Neural cell (in vitro differentiated cells): ENCODE measurements around the gene ZMYM5. TPM values are rescaled to one million over a fixed set of nuclear protein-coding genes. Genes with fewer than 3 reads are reported as not detected.

Source experiments
- H2AFZ ChIP-seq: fragments of 200-600, 300-800 bp; sonication (generic), shearing (Covaris generic); 2 replicates; pipeline ENCODE4 v1.6.0; 2014; ENCODE audit warnings: low read depth, mild to moderate bottlenecking, antibody characterized with exemption, low read length, moderate library complexity
- H3F3A ChIP-seq: fragments of 200-600 bp; shearing (Covaris generic); 2 replicates; pipeline ENCODE4 v1.6.1; 2016; ENCODE audit warnings: mild to moderate bottlenecking, moderate library complexity, mixed read lengths, antibody characterized with exemption, low read length; ENCODE audit not compliant: insufficient read depth, poor library complexity, severe bottlenecking
- H3K27ac ChIP-seq: fragments of 200-600, 300-800 bp; sonication (generic), shearing (Covaris generic); 2 replicates; pipeline ENCODE4 v1.5.1; 2014; ENCODE audit warnings: mild to moderate bottlenecking, low read length, moderate library complexity
- H3K27me3 ChIP-seq: fragments of 300-800, 200-600 bp; sonication (generic), shearing (Covaris generic); 2 replicates; pipeline ENCODE4 v1.6.0; 2014; ENCODE audit warnings: mild to moderate bottlenecking, low read depth, low read length, moderate library complexity; ENCODE audit not compliant: insufficient read depth
- H3K36me3 ChIP-seq: fragments of 300-800, 200-600 bp; sonication (generic), shearing (Covaris generic); 2 replicates; pipeline ENCODE4 v1.5.1; 2014; ENCODE audit warnings: mild to moderate bottlenecking, antibody characterized with exemption, low read length, moderate library complexity; ENCODE audit not compliant: insufficient read depth
- H3K4me2 ChIP-seq: fragments of 300-800, 200-600 bp; sonication (generic), shearing (Covaris generic); 2 replicates; pipeline ENCODE4 v1.6.0; 2014; ENCODE audit warnings: mild to moderate bottlenecking, low read length
- H3K4me3 ChIP-seq: fragments of 300-800, 200-600 bp; sonication (generic), shearing (Covaris generic); 2 replicates; pipeline ENCODE4 v1.5.1; 2014; ENCODE audit warnings: mild to moderate bottlenecking, low read length, moderate library complexity
- H3K79me2 ChIP-seq: fragments of 200-600 bp; shearing (Covaris generic); replicated peaks from 2 replicates; pipeline ENCODE4 v1.6.0; 2014; ENCODE audit warnings: mild to moderate bottlenecking, low read length, moderate library complexity; ENCODE audit not compliant: insufficient read depth
- H3K9ac ChIP-seq: fragments of 300-800, 200-600 bp; sonication (generic), shearing (Covaris generic); 2 replicates; pipeline ENCODE4 v1.6.1; 2016; ENCODE audit warnings: mild to moderate bottlenecking, low read length, mixed read lengths
- H3K9me2 ChIP-seq: fragments of 200-600 bp; shearing (Covaris generic); 2 replicates; pipeline ENCODE4 v1.6.1; 2016; ENCODE audit warnings: mild to moderate bottlenecking, low read length, mixed read lengths; ENCODE audit not compliant: insufficient read depth
- H3K9me3 ChIP-seq: fragments of 200-600, 300-800 bp; sonication (generic), shearing (Covaris generic); 2 replicates; pipeline ENCODE4 v1.6.1; 2016; ENCODE audit warnings: mild to moderate bottlenecking, mixed run types, low read length, moderate library complexity, mixed read lengths
- H4K20me1 ChIP-seq: fragments of 200-600 bp; shearing (Covaris generic); 2 replicates; pipeline ENCODE4 v1.6.1; 2016; ENCODE audit warnings: mild to moderate bottlenecking, mixed run types; ENCODE audit not compliant: insufficient read depth
- EP300 ChIP-seq: fragments of 450-650 bp; conservative IDR thresholded peaks from 2 replicates; pipeline ENCODE4 v1.6.1; 2014; ENCODE audit warnings: antibody characterized with exemption, mild to moderate bottlenecking, moderate library complexity; ENCODE audit not compliant: poor library complexity, severe bottlenecking
- EZH2 ChIP-seq: fragments of 200-600, 300-800 bp; shearing (Covaris generic), sonication (generic); IDR thresholded peaks from 2 replicates; pipeline ENCODE4 v1.6.1; 2014; ENCODE audit warnings: antibody characterized with exemption, low read length, borderline replicate concordance, mild to moderate bottlenecking; ENCODE audit not compliant: insufficient read depth, poor library complexity, severe bottlenecking
- MXI1 ChIP-seq: fragments of 450-650 bp; conservative IDR thresholded peaks from 2 replicates; pipeline ENCODE4 v1.6.1; 2014; ENCODE audit warnings: antibody characterized with exemption, mild to moderate bottlenecking; ENCODE audit not compliant: poor library complexity, severe bottlenecking
- POLR2AphosphoS5 ChIP-seq: IDR thresholded peaks from 2 replicates; pipeline ENCODE4 v1.6.1; 2012
- RAD21 ChIP-seq: fragments of 450-650 bp; conservative IDR thresholded peaks from 2 replicates; pipeline ENCODE4 v1.6.1; 2014; ENCODE audit warnings: antibody characterized with exemption, mild to moderate bottlenecking, moderate library complexity
- REST ChIP-seq: IDR thresholded peaks from 2 replicates; pipeline ENCODE4 v1.6.1; 2012; ENCODE audit warnings: borderline replicate concordance
- SMC3 ChIP-seq: fragments of 450-650 bp; conservative IDR thresholded peaks from 2 replicates; pipeline ENCODE4 v1.6.1; 2014; ENCODE audit warnings: antibody characterized with exemption, mild to moderate bottlenecking, moderate library complexity; ENCODE audit not compliant: poor library complexity
- TAF1 ChIP-seq: IDR thresholded peaks from 2 replicates; pipeline ENCODE4 v1.6.1; 2012; ENCODE audit warnings: low read depth
- polyA plus RNA-seq: library from polyadenylated mRNA; depleted of rRNA; stranded (reverse); fragments of >200 nt; gene quantifications from 2 replicates; pipeline ENCODE4 v1.2.3, GENCODE V29; 2014
- TF ChIP-seq, protein P1 (sequence below): fragments of 450-650 bp; IDR thresholded peaks from 2 replicates; pipeline ENCODE4 v1.5.1; 2014; ENCODE audit warnings: antibody characterized with exemption, mild to moderate bottlenecking, moderate library complexity; ENCODE audit not compliant: poor library complexity, severe bottlenecking

Gene ZMYM5
- polyA plus RNA-seq, 1 donor from 2014 or later, result 26.1 TPM

- Histone ChIP-seq H3K9me2 (no peaks in the 10 kb centered on the region), H3K27me3 (no peaks in the 10 kb centered on the region), H3K27ac (no peak overlapping the region), H3F3A (no peaks in the 10 kb centered on the region), H3K4me3 (no peak overlapping the region), H3K79me2 (no peaks in the 10 kb centered on the region), H4K20me1 (no peaks in the 10 kb centered on the region), H3K9ac (no peak overlapping the region), H3K36me3 (no peaks in the 10 kb centered on the region), H2AFZ (no peak overlapping the region), H3K9me3 (no peaks in the 10 kb centered on the region), H3K4me2 (no peak overlapping the region)
- TF ChIP-seq POLR2AphosphoS5, result no peak
- TF ChIP-seq EP300, result no peak
Observed at GRCh38 chr13:19810996-19811881, 52.2 kb downstream of the ZMYM5 start.

GRCh38 chr13:19810151-19810550 lies 53.3 kb downstream of the ZMYM5 start:
- Histone ChIP-seq H4K20me1 (no peaks in the 10 kb centered on the region), H3K79me2 (no peaks in the 10 kb centered on the region), H3F3A (no peaks in the 10 kb centered on the region), H3K9me3 (no peaks in the 10 kb centered on the region), H3K27me3 (no peaks in the 10 kb centered on the region), H3K9ac (no peak overlapping the region), H2AFZ (no peak overlapping the region), H3K4me2 (no peak overlapping the region), H3K27ac (no peak overlapping the region), H3K36me3 (no peaks in the 10 kb centered on the region), H3K9me2 (no peaks in the 10 kb centered on the region), H3K4me3 (no peak overlapping the region)
- TF ChIP-seq MXI1 (no peak), POLR2AphosphoS5 (no peak), RAD21 (no peak)

DNA sequence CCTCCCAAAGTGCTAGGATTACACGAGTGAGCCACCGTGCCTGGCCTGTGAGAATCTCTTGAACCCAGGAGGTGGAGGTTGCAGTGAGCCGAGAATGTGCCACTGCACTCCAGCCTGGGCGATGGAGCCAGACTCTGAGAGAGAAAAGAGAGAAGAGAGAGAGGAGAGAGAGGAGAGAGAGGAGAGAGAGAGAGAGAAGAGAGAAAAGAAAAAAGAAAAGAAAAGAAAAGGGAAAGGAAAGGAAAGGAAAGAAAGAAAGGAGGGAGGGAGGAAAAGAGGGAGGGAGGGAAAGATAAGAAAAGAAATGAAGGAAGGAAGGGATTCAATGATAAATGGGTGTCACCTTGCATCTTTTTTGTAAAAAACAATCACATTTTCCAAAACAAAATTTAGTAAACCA lies 57.7 kb downstream of the ZMYM5 start:
- H3K27ac ChIP-seq, result no peak overlapping the region
- H3K4me3 ChIP-seq, result no peak overlapping the region
- no peaks in the 10 kb centered on the region for H3F3A ChIP-seq
- no peaks in the 10 kb centered on the region for H4K20me1 ChIP-seq
- H2AFZ ChIP-seq, result no peak overlapping the region
- no peaks in the 10 kb centered on the region for H3K27me3 ChIP-seq
- no peak overlapping the region for H3K9ac ChIP-seq
- no peaks in the 10 kb centered on the region for H3K36me3 ChIP-seq
- H3K4me2 ChIP-seq, result no peak overlapping the region
- TF ChIP-seq POLR2AphosphoS5 (no peak), EP300 (no peak), MXI1 (no peak), RAD21 (no peak), SMC3 (no peak), EZH2 (no peak), TAF1 (no peak), REST (no peak)
- TF ChIP-seq, protein P1, sequence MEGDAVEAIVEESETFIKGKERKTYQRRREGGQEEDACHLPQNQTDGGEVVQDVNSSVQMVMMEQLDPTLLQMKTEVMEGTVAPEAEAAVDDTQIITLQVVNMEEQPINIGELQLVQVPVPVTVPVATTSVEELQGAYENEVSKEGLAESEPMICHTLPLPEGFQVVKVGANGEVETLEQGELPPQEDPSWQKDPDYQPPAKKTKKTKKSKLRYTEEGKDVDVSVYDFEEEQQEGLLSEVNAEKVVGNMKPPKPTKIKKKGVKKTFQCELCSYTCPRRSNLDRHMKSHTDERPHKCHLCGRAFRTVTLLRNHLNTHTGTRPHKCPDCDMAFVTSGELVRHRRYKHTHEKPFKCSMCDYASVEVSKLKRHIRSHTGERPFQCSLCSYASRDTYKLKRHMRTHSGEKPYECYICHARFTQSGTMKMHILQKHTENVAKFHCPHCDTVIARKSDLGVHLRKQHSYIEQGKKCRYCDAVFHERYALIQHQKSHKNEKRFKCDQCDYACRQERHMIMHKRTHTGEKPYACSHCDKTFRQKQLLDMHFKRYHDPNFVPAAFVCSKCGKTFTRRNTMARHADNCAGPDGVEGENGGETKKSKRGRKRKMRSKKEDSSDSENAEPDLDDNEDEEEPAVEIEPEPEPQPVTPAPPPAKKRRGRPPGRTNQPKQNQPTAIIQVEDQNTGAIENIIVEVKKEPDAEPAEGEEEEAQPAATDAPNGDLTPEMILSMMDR, result no peak
- H3K9me2 ChIP-seq, result no peaks in the 10 kb centered on the region
- H3K9me3 ChIP-seq, result no peaks in the 10 kb centered on the region
- H3K79me2 ChIP-seq, result no peaks in the 10 kb centered on the region
